Umbilical cord (tissue), 2 donors: Measurements from ENCODE around the gene CD96. TPM values are rescaled to one million over a fixed set of nuclear protein-coding genes. Genes with fewer than 3 reads are reported as not detected.

Experiments used
- DNase-seq: peaks from one replicate; pipeline ENCODE4 v3.0.0-alpha.2; 2015; ENCODE audit warnings: low spot score
- total RNA-seq: library from RNA; depleted of rRNA; stranded (reverse); fragments of >200 nt; gene quantifications from one replicate; pipeline ENCODE4 v1.2.3, GENCODE V29; 2014; ENCODE audit warnings: low replicate concordance; ENCODE audit not compliant: insufficient read depth

The CD96 gene
- total RNA-seq, 1 donor from 2014 or later: 1.4 TPM

DNA sequence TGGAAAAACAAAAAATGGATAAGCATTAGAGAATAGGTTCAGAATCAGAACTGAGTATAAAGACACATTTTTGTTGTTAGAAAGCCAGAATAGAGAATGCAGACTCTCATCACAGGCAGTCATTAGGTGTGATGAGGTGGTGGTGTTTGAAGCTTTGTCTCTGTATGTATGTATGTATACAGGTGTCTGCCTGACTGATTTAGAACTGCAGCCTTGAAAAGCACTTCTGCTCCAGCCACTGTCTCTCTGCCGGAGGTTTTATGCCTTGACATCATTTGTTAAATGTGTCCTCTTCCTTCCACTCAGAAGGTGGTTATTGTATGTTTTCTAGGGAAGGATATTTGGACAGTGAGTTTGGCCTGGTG is 133.8 kb downstream of the CD96 start:
- no peak for DNase-seq

DNA sequence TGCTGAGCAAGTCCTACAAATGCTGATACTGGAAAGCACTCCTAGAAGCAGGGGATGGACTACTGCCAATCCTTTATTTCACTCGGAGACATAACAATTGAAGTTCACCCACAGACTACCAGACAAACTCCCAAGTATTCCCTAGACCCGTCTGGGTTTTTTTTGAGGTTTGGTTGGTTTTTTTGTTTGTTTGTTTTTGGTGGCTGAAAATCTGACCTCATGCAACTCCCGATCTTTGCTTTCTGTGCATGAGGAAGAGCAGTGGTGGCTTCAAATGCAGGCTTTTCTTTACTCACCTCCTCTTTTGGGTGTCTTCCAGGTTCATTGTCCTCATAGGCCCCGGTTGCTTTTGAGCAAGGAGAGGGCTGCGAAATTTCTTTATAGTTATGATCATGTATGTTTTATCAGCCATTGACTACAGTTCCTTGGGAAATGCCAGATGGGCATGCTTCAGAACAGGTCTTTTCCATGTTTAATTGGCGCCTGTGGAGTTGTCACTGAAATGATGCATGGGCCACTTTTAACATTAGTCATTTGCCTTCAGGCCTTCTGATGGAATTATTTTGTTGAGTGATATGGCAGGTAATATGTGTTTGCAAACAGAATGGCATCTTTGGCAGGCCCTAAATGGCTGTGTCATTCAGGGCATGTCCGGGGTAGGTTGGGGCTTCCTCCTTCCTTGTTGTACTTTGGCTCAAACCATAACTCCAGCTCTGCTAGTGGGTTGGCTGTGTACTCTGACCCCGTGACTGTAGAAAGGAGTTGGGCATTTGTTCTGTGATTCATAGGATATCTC is 134.4 kb downstream of the CD96 start:
- DNase-seq: no peak

DNA sequence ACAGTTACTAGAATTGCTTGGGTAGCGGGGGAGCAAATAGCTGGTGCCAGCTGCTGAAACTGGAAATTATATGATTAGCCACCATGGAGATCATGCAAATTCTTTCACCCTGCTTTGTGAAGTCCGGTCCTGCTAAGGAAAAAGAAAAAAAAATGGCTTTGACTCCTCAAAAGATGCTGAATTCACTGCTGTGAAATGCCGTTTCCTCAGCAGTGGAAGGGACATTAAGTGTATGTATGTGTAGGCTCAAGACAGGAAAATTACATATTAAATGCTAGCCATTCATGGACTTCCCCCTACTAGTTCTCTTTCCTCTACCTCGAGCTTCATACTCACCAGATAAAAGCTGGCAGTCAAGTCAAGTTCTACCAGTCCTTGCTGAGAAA is 135.0 kb downstream of the CD96 start:
- no peak for DNase-seq

- DNase-seq: no peak
Observed at GRCh38 chr3:111681661-111682426, 139.8 kb downstream of the CD96 start.

DNA sequence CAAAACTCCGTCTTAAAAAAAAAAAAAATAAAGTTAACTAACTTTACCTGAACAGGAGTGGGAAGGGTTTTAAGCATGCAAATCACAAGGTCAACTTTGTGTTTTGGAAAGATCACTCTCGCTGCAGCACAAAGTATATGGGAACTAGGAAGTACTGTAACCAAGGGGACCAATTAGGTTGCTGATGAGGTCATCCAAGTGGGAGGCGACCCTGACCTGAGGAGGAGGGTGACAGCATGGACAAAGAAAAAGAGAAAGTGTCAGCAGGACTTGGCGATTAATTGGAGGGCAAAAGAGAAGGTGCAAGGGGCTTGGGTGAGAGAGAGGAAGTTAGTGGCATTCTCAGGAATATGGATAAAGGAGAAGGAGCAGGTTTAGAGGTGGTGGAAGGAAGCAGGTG is 142.6 kb downstream of the CD96 start:
- no peak for DNase-seq

GRCh38 chr3:111688190-111688800 is 146.3 kb downstream of the CD96 start:
- DNase-seq: no peak

DNA sequence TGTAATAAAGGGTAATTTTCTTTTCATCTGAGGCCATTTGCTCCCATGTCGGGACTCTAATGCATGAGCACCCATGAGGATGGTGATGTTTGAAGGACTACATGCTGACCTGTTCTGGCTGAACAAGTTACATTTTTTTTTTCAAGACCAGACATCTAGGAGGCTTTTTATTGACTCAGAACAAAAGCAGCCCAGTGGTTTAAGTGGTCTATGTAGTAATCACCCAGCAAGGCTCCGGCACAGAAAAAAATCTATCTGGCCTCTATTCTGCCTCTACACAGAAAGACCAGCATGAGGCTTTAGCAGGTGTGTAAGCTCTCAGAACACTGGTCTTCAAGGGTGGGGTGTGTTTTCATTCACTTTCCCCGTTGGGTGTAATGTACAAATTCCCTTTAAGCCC is 148.2 kb downstream of the CD96 start:
- DNase-seq: no peak

GRCh38 chr3:111691293-111691909 is 149.4 kb downstream of the CD96 start:
- DNase-seq: peak; percentile 56

DNA sequence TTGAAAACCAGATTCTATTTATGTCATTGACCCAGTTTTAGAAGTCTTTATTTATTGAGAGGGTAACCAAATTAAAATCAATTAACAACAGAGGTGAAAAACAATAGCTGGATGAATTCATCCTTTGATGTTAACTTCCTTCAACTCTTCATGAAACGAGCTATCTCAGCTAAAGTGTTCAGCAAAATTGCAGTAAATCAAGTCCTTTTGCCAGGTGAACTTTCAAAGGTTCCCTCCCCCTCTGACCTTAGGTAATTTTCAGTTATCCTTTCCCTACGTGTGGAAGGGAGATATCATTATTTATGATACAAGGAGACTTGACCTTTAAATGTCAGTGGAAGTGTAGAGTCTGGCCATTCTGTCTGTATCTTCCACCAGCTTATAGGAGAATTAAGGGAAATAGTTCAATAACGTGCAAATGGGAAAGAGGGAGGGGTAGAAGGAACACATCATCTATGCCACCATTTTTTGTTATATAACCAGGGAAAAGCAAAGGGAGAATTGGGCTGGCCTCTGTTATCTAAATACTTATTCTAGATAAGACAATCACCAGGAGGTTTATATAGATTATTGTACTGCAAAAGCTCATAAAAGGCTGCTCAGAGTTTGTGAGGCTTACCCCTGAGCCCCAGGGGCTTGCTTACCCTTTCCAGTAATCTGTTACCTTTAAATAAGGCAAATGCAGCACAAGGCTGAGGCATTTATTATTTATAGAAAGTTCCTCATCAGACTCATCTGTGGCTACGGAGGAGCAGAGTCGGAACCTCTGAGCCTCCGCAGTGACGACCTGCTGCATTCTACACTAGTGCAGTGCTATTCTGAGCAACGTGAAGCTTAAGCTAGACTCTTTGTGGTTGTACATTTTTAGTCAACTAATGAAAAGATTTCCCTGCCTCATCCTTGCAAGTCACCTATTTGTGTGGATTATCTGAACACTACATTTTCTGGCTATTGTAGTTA is 150.9 kb downstream of the CD96 start:
- peak; percentile 29 for DNase-seq

- DNase-seq: no peak
Observed at GRCh38 chr3:111694471-111694870, 152.5 kb downstream of the CD96 start.

GRCh38 chr3:111695636-111696117 is 153.7 kb downstream of the CD96 start:
- no peak for DNase-seq

DNA sequence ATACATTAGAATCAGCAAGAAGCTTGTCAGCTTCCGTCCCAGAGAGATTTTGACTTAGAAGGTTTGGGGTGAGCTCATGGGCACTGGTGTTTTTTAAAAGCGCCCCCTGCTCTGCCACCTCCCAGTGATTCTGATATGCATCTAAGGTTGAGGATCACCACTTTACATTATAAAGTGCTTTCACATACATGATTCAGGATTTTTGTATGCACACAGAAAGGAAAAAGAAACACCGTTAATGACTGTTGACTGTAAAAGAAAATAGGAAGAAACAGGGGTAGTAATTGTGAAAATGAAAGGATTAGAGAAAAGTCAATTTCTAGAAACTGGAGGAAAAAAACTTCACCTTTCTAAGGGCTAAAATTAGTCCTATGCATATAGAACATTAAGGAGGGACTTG is 158.1 kb downstream of the CD96 start:
- DNase-seq: no peak

GRCh38 chr3:111701292-111701906 is 159.4 kb downstream of the CD96 start:
- no peak for DNase-seq

Other genes starting within 250 kb of the CD96 start
- gene ZBED2, start 53.1 kb downstream of the CD96 start, total RNA-seq: 8.7 TPM
- 3.6 TPM for gene PLCXD2, start 132.5 kb downstream of the CD96 start, total RNA-seq